Measurements from ENCODE around the gene TTLL13.

DNA sequence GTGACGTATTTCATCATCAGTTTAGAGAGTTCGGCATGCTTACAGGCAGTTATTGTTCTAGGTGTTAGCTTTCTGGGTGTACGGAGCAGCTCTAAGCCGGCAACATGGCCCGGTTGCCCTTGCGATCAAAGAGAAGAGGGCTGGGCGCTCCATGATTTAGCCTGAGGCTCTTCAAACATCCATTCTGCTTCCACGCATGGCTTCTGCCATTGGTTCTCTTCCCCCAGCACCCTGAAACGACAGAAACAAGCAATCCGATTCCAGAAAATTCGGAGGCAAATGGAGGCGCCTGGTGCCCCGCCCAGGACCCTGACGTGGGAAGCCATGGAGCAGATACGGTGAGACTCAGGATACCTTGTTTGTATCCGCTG lies 16.7 kb downstream of the TTLL13 start:
- TF ChIP-seq, protein P1, sequence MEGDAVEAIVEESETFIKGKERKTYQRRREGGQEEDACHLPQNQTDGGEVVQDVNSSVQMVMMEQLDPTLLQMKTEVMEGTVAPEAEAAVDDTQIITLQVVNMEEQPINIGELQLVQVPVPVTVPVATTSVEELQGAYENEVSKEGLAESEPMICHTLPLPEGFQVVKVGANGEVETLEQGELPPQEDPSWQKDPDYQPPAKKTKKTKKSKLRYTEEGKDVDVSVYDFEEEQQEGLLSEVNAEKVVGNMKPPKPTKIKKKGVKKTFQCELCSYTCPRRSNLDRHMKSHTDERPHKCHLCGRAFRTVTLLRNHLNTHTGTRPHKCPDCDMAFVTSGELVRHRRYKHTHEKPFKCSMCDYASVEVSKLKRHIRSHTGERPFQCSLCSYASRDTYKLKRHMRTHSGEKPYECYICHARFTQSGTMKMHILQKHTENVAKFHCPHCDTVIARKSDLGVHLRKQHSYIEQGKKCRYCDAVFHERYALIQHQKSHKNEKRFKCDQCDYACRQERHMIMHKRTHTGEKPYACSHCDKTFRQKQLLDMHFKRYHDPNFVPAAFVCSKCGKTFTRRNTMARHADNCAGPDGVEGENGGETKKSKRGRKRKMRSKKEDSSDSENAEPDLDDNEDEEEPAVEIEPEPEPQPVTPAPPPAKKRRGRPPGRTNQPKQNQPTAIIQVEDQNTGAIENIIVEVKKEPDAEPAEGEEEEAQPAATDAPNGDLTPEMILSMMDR (IDR thresholded peaks at IDR 0.05), result no peak
- no peak for TF ChIP-seq POLR2A (IDR thresholded peaks at IDR 0.05)

All from body of pancreas (tissue), 4 donors.